ENCODE results near the gene NME5. TPM values are rescaled to one million over a fixed set of nuclear protein-coding genes. Genes with fewer than 3 reads are reported as not detected.

NME5 gene
- total RNA-seq, 1 donor from 2014 or later, result 4.7 TPM

GRCh38 chr5:138132543-138132942, 6.7 kb downstream of the NME5 start:
- H3K27me3 ChIP-seq (ENCODE audit: low read depth), result no peaks in the 10 kb centered on the region
- intact Hi-C loops (cut with micrococcal nuclease), result loop anchor here (10.0 kb wide), 1 partner anchor 48 kb away; the partner anchor contains the start of gene WNT8A
- no peaks in the 10 kb centered on the region for H3K9me3 ChIP-seq (replicated peaks)
- H3K4me3 ChIP-seq, result no peak overlapping the region
- H3K36me3 ChIP-seq, result no peaks in the 10 kb centered on the region
- no peaks in the 10 kb centered on the region for H3K4me1 ChIP-seq
- TF ChIP-seq CTCF (IDR thresholded peaks at IDR 0.05; ENCODE audit: borderline replicate concordance), result no peak
- no peak overlapping the region for H3K27ac ChIP-seq (replicated peaks)
- DNase-seq, result no peak

GRCh38 chr5:138129347-138129746, 9.9 kb downstream of the NME5 start:
- no peaks in the 10 kb centered on the region for H3K9me3 ChIP-seq (replicated peaks)
- no peak overlapping the region for H3K27ac ChIP-seq (replicated peaks)
- intact Hi-C loops (cut with micrococcal nuclease), result no loop called here
- no peaks in the 10 kb centered on the region for H3K27me3 ChIP-seq (ENCODE audit: low read depth)
- H3K4me3 ChIP-seq, result no peak overlapping the region
- no peaks in the 10 kb centered on the region for H3K36me3 ChIP-seq
- no peaks in the 10 kb centered on the region for H3K4me1 ChIP-seq
- no peak for TF ChIP-seq CTCF (IDR thresholded peaks at IDR 0.05; ENCODE audit: borderline replicate concordance)
- no peak for DNase-seq

GRCh38 chr5:138128334-138128733, 10.9 kb downstream of the NME5 start:
- Histone ChIP-seq H3K4me1 (no peaks in the 10 kb centered on the region), H3K36me3 (no peaks in the 10 kb centered on the region), H3K27me3 (ENCODE audit: low read depth) (no peaks in the 10 kb centered on the region), H3K9me3 (replicated peaks) (no peaks in the 10 kb centered on the region), H3K4me3 (no peak overlapping the region), H3K27ac (replicated peaks) (no peak overlapping the region)
- intact Hi-C loops (cut with micrococcal nuclease), result no loop called here
- no peak for DNase-seq
- TF ChIP-seq CTCF (IDR thresholded peaks at IDR 0.05; ENCODE audit: borderline replicate concordance), result no peak

- no peak overlapping the region for H3K4me3 ChIP-seq
- intact Hi-C loops (cut with micrococcal nuclease), result no loop called here
- TF ChIP-seq CTCF (IDR thresholded peaks at IDR 0.05; ENCODE audit: borderline replicate concordance), result no peak
These were observed 24.0 kb downstream of the NME5 start for GRCh38 chr5:138115254-138115653.

GRCh38 chr5:138111937-138112336, 27.3 kb downstream of the NME5 start:
- DNase-seq, result no peak

More at GRCh38 chr5:138115254-138115653, 24.0 kb downstream of the NME5 start:
- Histone ChIP-seq H3K9me3 (replicated peaks) (no peaks in the 10 kb centered on the region), H3K36me3 (no peaks in the 10 kb centered on the region), H3K27me3 (ENCODE audit: low read depth) (peaks cover 10% of the 10 kb centered on the region), H3K27ac (replicated peaks) (no peak overlapping the region), H3K4me1 (no peaks in the 10 kb centered on the region)
- no peak for DNase-seq

More at GRCh38 chr5:138111937-138112336, 27.3 kb downstream of the NME5 start:
- Histone ChIP-seq H3K4me1 (no peaks in the 10 kb centered on the region), H3K36me3 (no peaks in the 10 kb centered on the region), H3K27me3 (ENCODE audit: low read depth) (peaks cover 15% of the 10 kb centered on the region), H3K4me3 (no peak overlapping the region), H3K9me3 (replicated peaks) (no peaks in the 10 kb centered on the region), H3K27ac (replicated peaks) (no peak overlapping the region)
- TF ChIP-seq CTCF (IDR thresholded peaks at IDR 0.05; ENCODE audit: borderline replicate concordance), result no peak
- intact Hi-C loops (cut with micrococcal nuclease), result no loop called here

Data from left ventricle myocardium inferior (tissue), 1 donor.